Measurements from ENCODE around the gene AGAP3.

- no peak for TF ChIP-seq POLR2A (IDR thresholded peaks at IDR 0.05; ENCODE audit: low read length)
- no peak for TF ChIP-seq GATA1 (IDR thresholded peaks at IDR 0.05; ENCODE audit: low read depth, low read length)
Observed at GRCh38 chr7:151107882-151108281, 21.6 kb downstream of the AGAP3 start.

Measured in erythroblast (primary cell).